ENCODE results near the gene PRICKLE4.

The PRICKLE4 gene

DNA sequence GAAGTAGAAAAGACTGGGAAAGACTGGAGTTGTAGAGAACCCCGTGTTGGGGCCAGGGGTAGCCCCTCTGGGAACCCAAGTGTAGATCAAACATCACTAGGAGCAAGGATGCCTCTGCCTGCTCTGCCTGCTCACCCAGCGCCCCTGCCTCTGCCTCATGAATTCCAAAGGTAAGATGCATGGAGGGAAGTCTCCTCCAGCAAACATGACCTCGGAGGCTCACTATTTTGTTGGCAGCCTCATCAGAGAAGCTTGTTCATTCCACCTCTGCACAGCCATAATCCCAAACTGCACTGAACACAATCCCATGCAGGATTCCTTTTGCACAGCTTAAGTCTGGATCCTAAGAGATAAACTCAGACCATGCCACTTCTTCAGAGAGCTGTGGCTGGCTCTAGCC, 5.7 kb upstream of the PRICKLE4 start:
- no peak for DNase-seq

DNA sequence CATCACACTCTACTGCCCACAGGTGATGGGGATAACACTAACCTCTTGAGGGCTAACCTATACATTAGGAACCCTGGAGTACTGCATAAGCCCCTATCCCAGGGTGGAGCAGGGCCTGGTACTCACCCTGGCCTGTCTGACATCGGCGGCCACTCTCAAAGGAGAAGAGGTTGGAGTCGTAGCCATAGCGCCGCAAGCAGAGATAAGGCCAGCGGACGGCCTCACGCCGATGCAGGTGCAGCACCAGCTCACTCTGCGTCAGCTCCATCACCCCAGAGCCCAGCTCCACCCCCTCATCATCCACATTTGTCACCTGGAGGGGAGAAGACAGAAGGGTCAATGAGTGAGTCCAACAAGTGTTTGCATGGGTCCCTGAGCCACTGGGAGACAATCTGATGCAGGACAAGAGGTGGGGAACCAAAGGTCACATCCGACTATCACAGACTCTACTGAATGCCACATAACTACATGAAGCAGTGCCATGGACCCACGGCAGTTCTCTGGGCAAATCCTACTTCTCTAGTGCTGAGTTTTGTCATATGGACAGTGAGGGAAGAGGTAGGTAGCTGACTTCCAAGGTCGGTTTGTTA, 5.2 kb upstream of the PRICKLE4 start:
- DNase-seq: no peak

DNA sequence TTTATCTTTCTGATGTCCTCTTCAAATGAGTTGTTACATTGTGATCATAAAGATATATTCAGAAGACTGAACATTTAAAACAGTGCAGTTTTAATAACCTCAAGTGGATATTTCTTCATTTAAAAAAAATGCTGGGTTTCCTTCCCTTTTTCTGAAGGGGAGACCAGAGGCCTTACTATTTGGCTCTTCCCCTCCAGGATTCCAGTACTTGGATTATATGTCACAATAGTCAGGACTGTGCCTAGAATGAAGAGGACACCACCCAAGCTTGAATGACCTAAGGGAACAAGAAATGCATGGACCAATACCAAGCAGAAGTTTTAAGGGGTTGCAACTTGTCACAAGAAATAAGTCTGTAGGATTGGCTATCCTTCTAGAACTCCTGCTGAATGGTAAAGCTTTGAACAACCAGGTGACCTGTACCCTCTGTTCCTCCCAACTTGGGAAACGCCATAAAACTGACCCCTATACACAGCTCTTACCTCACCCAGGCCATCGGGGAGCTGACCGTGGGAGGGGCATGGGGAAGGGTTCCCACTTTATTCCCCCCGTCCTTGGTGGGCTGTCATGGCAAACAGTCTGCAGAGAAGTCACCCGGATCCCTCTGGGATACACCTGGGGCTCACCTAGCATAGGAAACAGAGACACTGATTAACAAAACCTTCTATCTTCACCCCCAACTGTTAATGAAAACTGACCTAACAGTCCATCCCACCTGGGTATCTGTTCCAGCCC, 2.9 kb upstream of the PRICKLE4 start:
- DNase-seq: no peak

DNA sequence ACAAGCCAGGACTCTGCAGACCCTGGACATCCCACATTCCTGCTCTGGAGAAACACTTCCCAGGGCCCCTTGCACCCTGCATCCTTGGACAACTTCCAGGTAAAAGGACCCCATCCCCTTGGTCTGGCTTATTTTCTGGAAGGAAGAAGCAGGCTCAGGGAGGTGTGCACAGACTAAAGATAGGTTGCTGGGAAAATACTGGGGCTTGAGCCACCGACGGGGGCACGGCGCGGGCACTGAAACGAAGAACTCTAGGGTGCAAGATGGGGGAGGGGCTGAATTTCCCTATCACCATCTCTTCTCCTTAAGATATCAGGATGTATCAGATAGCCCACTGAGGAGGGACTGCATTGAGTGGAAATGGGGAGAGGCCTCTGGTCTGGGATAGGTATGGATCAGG, 1.7 kb upstream of the PRICKLE4 start:
- no peak for DNase-seq

DNA sequence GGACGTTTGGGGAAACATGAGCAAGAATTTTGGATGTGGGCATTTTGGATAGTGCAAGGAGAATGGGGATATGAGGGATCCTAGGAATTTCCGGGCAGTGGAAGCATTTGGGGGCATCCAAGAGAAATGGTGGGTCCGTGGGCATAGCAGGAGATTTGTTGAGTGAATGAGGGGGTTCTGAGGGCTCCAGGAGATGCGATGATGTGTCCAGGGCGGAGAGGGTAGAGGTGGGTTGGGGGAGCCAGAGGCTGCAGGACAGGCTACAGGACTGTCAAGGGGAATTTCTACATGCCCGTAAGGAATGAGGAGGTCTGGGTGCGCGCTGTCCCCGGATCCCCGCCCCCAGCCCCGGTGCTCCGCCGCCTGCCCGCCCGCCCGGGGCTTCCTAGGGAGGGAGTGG, 1.2 kb upstream of the PRICKLE4 start:
- no peak for DNase-seq

DNA sequence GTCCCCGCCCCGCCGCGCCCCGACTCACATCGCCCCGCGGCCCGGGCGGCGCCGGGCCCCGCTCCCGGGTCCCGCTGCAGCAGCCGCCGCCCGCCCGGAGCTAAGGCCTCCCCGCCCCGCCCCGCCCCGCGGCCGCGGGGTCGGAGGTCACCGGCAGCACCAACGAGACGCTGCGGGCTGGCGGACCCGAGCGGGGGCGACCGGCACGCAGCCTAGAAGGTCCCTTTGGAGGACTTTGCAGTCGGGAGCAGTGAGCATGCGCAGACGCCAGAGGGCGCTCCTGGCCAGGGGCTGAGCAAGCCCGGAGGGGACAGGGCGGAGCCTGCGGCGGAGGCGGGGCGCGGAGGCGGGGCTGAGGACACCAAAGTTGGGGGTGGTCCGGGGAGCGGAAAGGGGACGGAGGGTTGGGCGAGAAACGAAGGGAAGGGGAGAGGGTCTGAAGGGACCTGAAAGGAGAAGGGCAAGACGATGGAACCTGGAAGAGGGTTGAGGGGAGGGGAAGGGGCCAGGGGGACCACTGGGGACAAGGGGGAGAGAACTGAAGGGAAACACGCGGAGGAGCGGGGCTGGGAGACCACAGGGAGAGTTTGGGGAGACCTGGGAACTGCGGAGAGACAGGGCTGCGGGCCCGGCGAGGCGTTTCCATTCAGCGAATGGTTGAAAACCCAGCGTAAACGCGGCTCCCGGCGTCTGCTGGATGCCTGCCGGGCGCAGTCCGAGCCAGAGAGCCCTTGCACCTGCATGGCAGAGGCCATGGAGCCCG, 613 bp upstream of the PRICKLE4 start, which contains the start of gene FRS3:
Gene FRS3, minus strand, starts transcription at position 113 of the 763 bp plus-strand sequence. CDS start 2,913 bp downstream, outside the sequence.
- peak; percentile 77 for DNase-seq

DNA sequence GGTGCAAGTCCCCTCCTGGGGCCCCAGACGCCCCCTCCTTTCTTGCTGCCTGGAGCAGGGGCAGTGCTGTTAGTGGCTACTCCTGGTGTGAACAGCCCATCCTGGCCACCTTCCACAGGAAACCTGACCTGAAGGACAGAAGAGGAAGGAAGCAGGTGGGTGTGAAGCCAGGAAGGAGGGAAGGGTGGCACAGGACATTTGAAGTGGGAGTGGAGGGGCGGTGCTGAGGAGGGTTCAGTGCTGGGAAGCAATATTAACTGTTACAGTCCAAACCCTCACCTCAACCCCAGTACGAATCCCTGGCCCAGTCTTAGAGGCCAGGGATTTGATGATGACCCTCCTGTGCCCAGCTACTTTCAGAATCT, 766 bp downstream of the PRICKLE4 start:
- no peak for DNase-seq

DNA sequence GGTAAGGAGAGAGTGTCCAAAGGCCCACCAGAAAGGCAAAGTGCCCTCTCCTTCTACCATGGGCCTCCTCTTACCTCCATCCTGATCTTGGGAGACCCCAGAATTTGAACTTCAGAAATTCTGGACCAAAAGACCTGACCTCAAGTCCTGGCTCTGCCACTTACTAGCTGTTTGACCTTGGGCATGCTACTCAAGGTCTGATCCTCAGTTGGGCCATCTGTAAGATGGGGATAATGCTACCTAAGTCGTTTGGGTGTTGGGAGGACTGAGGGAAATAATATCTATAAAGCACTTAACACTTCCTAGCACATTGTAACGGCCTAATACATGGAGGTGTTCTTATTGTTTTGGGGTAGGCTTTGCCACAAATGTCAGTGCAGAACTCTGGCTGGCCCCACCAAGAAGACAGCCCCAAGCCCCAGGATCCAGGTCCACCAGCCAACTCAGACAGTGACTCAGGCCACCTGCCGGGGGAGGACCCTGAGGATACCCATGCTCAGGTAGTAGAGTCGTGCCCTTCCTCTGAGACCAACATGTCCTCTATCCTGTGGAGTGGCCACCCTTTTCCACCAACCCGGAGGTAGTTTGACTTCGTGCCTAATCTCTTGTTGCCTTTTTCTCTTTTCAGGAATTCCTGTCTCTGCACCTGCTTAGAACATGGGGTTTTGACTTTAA, 2.7 kb downstream of the PRICKLE4 start:
- DNase-seq: no peak

DNA sequence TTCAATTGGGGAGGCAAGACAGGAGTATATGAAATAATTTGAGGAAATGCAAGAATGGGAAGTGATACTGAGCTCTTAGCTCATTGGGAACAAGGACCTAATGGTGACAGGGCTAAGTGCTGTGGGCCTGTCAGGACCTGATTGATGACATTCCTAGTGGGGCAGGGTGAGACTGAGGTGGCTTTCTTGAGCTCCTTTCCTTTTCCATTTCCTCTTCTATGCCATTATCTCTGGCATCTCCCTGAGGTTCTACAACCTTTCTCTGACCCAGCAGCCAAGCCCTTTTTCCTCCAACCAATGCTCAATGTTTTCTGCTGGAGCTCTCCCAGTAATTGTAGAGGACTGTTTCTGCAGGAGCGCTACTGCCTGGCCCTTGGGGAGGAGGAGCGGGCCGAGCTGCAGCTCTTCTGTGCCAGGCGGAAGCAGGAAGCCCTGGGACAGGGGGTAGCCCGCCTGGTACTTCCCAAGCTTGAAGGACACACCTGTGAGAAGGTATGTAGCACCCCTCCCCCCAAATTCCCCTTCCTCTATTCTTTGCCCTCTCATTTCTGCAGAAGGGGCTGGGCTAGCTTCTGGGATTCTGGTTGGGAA, 4.1 kb downstream of the PRICKLE4 start:
- DNase-seq: no peak

DNA sequence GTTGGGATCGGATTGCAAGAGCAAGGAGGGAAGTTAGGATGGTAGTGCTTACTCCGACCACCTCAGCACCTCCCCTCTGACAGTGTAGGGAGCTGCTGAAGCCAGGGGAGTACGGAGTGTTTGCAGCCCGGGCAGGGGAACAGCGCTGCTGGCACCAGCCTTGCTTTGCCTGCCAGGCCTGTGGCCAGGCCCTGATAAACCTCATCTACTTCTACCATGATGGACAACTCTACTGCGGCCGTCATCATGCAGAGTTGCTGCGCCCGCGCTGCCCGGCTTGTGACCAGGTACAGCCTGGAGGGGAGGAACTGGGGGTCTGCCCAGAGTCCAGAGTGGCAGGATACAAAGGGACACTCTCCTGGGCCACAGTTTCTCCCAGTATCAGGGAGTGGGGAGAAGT, 4.7 kb downstream of the PRICKLE4 start:
- DNase-seq: no peak

DNA sequence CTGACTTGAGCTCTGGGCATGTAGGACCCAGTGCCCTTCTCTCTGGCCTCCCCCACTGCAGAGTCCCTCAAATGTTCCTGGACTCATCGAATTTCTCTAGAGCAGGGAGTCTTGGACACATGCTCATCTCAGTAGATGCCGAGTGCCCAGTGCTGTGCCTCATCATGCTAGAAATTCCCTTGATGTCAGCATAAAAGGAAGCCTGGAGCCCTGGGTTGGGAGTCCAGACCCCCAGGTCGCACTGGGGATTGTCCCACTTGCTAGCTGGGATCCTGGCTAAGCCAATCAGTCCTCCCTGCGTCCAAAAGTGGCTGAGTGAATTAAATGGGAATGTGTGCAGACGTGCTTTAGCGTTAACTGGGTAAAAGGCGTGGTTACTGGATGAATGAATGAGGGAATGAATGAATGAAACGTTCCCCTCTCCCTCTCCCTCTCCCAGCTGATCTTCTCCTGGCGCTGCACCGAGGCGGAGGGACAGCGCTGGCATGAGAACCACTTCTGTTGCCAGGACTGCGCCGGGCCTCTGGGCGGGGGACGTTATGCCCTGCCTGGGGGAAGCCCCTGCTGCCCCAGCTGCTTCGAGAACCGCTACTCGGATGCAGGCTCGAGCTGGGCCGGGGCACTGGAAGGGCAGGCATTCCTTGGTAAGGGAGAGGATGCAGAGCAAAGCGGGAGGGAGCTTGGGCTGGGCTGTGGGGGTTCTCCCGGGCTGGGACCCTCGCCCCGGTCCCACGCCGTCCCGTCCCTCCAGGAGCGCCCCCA, 5.3 kb downstream of the PRICKLE4 start:
- no peak for DNase-seq

DNA sequence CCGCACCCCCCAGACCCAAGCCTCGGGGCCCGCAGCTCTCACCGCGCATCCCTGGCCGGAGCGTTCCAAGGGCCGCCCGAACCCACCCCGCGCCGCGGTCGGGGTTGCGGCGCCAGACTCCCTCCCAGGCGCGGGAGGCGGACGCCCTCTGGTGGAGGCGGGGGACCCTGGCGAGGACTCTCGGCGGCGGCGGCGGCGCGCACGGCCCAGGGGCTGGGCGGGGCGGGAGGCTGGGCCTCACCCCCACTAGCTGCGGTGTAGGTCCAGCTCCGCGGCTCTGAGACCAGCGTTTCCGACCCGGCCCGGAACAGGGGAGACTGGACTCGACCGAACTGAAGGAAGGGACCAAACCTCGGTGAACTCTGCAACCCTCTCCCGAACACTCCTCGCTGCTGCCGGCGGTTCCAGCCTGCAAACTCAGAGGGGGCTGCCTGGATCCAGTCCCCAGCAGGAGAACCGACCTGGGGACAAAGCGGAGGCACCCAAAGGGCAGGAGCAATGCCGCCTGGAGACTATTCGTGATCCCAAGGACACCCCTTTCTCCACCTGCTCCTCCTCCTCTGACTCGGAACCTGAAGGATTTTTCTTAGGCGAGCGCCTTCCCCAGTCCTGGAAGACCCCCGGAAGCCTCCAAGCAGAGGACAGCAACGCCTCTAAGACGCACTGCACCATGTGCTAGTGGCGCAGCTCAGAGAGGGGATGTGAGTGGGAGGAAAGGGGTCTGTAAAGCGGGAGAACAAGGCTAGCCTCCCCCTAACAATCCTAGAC, 6.1 kb downstream of the PRICKLE4 start:
- DNase-seq: no peak

DNA sequence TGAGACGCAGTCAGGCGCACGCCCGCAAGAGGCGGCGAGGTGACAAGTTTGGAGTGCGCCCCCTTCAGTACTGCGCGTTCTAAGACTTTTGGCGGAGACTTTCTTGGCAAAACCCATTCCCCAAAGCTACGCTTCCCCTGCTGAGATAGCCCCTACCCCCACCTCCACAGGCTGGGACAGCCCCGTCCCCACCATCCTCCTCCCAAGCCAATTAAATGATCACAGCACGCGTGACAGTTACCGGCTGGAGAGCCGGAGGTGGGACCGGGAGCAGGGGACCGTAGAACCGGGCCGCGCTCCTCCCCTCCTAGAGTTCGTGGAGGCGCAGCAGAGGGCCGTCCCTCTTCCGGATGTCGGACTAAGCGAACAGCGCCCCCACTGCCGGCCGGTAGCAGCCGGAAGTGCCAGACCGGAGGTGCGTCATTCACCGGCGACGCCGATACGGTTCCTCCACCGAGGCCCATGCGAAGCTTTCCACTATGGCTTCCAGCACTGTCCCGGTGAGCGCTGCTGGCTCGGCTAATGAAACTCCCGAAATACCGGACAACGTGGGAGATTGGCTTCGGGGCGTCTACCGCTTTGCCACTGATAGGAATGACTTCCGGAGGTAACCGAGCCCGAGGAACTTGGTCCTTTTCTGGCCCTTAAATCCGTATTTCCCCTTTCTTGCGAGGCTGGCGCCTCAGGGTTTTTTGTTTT, 6.8 kb downstream of the PRICKLE4 start, which contains the start of gene TOMM6:
Gene TOMM6, plus strand, starts transcription at position 476 of the 699 bp plus-strand sequence. Its CDS starts 4 bp downstream, at position 480.
- DNase-seq: peak; percentile 72

DNA sequence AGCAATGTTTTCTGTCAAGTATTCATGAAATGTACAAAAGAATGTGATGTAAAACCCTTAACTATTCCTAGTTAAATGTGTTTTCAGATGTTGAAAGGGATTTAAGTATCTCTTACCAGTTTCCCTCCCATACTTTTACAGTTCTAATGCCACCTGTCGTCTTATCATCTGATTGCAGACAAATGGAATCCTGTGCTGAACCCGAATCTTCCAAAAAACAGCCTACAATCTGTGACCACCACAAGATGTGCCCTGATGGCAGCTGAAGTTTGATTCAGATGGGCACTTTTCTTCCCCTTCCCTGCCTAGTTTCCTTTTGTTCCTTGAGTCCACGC, 8.8 kb downstream of the PRICKLE4 start:
- no peak for DNase-seq

DNA sequence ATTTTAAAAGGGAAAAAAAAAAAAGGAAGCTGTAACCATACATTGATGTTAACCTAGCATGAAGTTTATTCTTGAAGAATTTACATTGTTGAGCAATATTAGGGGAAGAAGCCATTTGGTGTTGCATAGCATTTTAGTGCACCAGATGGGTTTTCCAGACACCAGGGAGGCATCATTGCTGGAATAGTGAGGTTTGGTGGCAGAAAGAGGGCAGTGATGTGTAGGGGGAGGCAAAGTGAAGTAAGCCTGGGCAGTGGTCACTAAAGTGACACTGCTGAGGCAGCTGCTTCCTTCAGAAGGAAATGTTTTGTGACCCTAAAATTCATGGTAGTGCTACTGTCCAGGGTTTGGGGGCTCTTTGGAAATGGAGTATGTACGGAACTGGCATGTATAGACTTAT, 9.5 kb downstream of the PRICKLE4 start:
- no peak for DNase-seq

DNA sequence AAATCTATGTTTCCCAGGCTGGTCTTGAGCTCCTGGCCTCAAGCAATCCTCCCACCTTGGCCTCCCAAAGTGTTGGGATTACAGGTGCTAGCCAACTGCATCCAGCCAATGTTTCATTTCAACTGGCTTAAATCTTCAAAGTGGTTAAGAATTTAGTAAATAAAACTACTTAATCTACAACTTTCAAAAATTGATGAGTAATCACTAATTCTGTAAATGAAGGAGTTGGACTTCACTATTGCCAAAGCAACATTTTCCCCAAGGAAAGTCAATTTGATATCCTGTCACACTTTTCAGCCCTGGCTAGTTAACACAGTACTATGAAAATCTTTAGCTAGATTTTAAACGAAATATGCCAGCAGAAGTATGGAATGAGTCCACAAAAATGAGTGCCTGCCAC, 10.7 kb downstream of the PRICKLE4 start:
- no peak for DNase-seq

DNA sequence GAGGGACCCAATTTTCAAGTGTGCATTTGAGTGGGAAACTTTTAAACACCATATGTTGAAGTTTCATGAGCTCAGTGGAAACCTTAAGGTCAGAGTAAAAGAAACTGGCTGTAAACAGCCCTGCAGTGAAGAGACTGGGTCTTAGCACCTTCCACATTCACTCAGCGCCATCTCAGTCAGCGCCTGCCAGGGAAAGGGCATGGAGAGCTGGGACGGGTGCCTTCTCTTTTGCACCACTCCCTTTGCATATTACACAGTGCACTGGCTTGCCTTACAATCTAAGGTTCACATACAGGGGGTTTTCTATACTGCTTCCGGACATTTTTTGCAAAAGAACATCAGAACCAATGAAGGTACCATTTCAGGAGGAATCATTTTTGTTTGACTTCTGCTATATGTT, 11.4 kb downstream of the PRICKLE4 start:
- DNase-seq: no peak

DNA sequence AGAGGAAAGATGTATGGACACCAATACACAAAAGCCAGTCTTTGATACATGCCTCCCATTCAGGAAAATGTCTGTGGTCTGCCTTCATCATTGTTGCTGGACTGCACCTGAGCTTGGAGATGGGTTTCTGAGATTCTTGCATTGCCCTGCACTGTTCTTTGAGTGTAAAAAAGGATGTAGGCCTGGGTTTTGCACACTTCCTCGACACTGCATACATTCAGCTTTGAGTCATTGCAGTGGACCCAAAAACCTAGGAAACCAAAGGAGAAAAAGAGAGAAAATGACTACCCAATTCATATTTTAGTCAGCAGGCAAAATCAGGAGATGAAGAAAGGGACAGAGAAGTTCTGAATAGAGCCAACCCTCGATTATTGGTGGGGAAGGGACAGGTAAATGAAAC, 15.9 kb downstream of the PRICKLE4 start:
- no peak for DNase-seq

DNA sequence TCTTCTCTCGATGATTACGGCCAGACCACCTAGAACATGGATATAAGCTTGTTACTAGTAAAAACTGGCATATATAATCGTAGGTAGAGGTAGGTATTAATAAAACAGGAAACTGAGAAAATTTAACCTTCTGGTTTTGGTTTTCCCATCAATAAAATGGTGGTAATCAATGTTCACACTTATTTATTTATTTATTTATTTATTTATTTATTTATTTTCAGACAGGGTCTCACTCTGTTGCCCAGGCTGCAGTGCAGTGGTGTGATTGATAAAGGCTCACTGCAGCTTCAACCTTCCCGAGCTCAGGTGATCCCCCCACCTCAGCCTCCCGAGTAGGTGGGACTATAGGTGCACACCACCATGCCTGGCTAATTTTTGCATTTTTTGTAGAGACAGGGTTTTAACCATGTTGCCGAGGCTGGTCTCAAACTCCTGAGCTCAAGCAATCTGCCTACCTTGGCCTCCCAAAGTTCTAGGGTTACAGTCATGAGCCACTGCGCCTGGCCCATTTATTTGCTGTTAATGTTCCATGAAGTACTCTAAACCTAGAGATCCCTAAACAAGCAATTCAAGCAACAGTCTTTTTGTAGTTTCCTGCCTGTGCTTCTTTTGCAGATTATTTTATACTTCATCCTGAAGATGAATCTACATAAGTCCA, 18.4 kb downstream of the PRICKLE4 start:
- peak; percentile 75 for DNase-seq

DNA sequence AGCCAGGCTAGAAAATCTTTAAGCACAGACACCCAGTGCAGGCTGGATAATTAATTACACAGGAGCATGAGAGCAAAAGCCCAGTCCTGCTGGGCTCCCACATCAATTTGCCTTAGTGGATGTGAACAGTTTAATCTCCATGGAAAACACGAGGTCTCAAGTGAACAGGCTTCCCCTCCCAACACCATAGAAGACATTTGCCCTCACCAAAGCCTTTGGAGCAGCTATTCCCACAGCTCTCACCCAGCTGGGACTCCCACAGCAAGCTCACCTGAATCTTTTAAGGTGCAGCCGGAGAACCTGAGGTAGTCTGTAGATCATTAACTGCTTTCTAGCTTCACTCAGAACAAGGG, 19.0 kb downstream of the PRICKLE4 start:
- DNase-seq: peak; percentile 75

All from DMS79 (cell line).